ENCODE results near the gene TSLP. TPM values are rescaled to one million over a fixed set of nuclear protein-coding genes. Genes with fewer than 3 reads are reported as not detected.

TSLP gene
- total RNA-seq, 1 donor: 0.43 TPM

DNA sequence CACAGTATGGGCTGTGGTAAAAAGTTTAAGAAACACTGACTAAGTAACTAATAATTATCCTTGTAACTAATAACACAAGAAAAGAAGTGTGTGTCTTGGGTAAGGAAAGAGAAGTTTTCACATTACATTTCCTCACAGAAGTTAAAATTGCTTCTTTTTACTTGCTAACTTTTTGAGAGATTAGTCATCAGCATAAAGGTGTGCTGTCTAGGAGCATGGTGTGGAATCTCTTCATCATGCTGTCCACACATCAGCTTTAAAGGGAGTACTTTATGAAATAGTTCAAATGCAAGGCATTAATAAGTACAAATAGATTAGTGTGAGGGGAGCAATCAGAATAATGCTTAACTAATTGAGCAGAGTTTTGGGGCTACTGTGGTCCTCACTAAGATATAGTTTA lies 50.4 kb downstream of the TSLP start:
- no peak for DNase-seq (ENCODE audit: low read depth)
- H3K4me3 ChIP-seq (ENCODE audit: low read depth, low read length): no peak overlapping the region
- TF ChIP-seq, protein P1, sequence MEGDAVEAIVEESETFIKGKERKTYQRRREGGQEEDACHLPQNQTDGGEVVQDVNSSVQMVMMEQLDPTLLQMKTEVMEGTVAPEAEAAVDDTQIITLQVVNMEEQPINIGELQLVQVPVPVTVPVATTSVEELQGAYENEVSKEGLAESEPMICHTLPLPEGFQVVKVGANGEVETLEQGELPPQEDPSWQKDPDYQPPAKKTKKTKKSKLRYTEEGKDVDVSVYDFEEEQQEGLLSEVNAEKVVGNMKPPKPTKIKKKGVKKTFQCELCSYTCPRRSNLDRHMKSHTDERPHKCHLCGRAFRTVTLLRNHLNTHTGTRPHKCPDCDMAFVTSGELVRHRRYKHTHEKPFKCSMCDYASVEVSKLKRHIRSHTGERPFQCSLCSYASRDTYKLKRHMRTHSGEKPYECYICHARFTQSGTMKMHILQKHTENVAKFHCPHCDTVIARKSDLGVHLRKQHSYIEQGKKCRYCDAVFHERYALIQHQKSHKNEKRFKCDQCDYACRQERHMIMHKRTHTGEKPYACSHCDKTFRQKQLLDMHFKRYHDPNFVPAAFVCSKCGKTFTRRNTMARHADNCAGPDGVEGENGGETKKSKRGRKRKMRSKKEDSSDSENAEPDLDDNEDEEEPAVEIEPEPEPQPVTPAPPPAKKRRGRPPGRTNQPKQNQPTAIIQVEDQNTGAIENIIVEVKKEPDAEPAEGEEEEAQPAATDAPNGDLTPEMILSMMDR (IDR thresholded peaks at IDR 0.05; ENCODE audit: insufficient read depth, low read depth, low read length): no peak

DNA sequence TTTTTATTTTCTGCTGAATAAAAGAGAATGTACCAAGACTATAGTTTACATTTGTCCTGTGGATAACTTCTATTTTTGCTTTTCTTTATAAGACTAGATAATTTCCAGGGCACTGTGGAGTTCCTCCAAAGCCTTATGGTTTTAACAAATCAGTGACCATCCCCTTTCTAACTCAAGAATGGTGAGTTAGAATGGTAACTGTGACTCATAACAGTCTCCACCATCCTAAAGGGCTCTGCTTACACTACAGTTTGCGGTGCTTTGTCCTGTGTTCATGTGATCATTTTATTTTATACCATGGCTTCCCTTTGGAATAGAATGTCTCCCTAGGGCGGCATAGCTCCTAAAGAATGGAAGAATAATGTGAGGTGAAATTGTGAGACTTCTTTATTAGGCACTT lies 50.9 kb downstream of the TSLP start:
- TF ChIP-seq, protein P1 (IDR thresholded peaks at IDR 0.05; ENCODE audit: insufficient read depth, low read depth, low read length): no peak
- H3K4me3 ChIP-seq (ENCODE audit: low read depth, low read length): no peak overlapping the region
- no peak for DNase-seq (ENCODE audit: low read depth)

DNA sequence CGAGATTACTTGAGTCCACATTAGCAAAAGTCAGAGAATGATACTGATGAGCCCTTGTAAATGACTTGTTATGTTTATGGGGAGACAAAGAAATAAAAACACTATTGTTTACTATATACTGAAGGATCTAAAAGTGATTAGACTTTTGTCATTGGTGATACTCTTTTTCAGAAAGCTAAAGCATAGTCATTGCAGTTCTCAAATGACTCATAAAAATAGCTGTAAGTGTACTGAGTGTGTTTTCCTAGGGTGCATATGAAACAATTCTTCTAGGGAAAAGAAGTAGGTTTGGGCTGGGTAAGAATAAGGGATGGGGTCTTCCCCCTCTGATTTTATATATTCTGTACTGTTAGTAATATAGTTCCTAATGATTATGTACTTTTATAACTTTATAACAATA lies 53.3 kb downstream of the TSLP start:
- H3K4me3 ChIP-seq (ENCODE audit: low read depth, low read length): no peak overlapping the region
- peak; percentile 16 for DNase-seq (ENCODE audit: low read depth)
- TF ChIP-seq, protein P1 (IDR thresholded peaks at IDR 0.05; ENCODE audit: insufficient read depth, low read depth, low read length): no peak

DNA sequence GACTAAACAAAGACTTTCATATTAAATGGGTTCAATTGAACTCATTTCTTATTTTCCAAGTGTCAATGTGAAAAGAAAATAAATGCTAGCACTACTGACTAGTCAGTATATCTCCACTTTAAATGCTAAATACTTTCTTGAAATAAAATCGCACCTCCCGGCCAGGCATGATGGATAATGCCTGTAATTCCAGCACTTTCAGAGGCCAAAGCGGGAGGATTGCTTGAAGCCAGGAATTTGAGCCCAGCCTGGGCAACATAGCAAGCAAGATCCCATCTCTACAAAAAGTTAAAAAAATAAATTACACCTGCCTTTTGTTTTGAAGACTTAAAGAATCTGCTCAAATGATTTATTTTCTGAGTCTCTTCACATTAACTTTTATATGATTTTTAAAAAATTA lies 55.4 kb downstream of the TSLP start:
- TF ChIP-seq, protein P1 (IDR thresholded peaks at IDR 0.05; ENCODE audit: insufficient read depth, low read depth, low read length): no peak
- DNase-seq (ENCODE audit: low read depth): no peak
- H3K4me3 ChIP-seq (ENCODE audit: low read depth, low read length): no peak overlapping the region

Other genes with a start within 250 kb of the TSLP start
- 41.6 and 61.7 TPM in 2 replicates for gene WDR36, start 20.6 kb downstream of the TSLP start, total RNA-seq
- gene CAMK4, start 152.7 kb downstream of the TSLP start, total RNA-seq: 1.3 and 3.2 TPM in 2 replicates